K562 (cell line): Measurements from ENCODE around the gene XRCC5. TPM values are rescaled to one million over a fixed set of nuclear protein-coding genes. Genes with fewer than 3 reads are reported as not detected.

ENCODE experiments used
- ATAC-seq: fragments of 200-7000 bp; cut with Tn5 transposase; 3 replicates; pipeline ENCODE4 v1.9.1; 2020; ENCODE audit warnings: moderate library complexity
- BruUV-seq: library from RNA; stranded (reverse); fragments of 400-500 nt; replicated peaks from 2 replicates; lab custom pipeline; 2021; lab: Mats Ljungman, UMichigan
- CTCF ChIA-PET: fragments of 300-600 bp; formaldehyde crosslinking; extraction: SDS; loops from one replicate; lab custom pipeline; 2021; ENCODE audit warnings: low intra/inter-chr PET ratio; lab: Yijun Ruan, JAX
- POLR2A ChIA-PET: fragments of 300-600, 350-650 bp; sonication (Branson Sonifier 250); formaldehyde crosslinking; extraction: SDS; loops from one replicate; lab custom pipeline; 2021; ENCODE audit warnings: antibody characterized with exemption, inconsistent platforms; lab: Yijun Ruan, JAX
- DNase-seq, 4 experiments: peaks; one replicate each; pipeline versions ENCODE4 v3.0.0 to v3.0.0-alpha.2; 2011 to 2018; ENCODE audit warnings: low spot score in 3 of 4, mixed read lengths in 3 of 4; ENCODE audit errors: extremely low read depth in 1 of 4
- FAIRE-seq: peaks from 2 replicates; lab custom pipeline; 2011; peaks lifted over from hg19 to GRCh38; lab: Jason Lieb, UNC
- H2AFZ ChIP-seq: 2 replicates; pipeline ENCODE4 v1.6.0; 2011; ENCODE audit warnings: low read depth, low read length, control low read depth, inconsistent platforms
- H3K27ac ChIP-seq: fragments of 200-600 bp; 3 replicates; pipeline ENCODE4 v1.8.0; 2011; ENCODE audit warnings: low read depth, mild to moderate bottlenecking, control low read depth, inconsistent platforms, low read length, moderate library complexity, mixed read lengths; ENCODE audit errors: extremely low read depth
- H3K27me3 ChIP-seq, 2 experiments: fragments of 300-600 bp in 1 of 2; 2 replicates in 1 of 2; 3 replicates in 1 of 2; pipeline versions ENCODE4 v1.6.0 to v1.8.0; 2011; ENCODE audit warnings: inconsistent platforms in 2 of 2, low read length in 2 of 2, mild to moderate bottlenecking in 1 of 2, mixed read lengths in 1 of 2, moderate library complexity in 1 of 2; ENCODE audit not compliant: control insufficient read depth in 2 of 2, insufficient read depth in 2 of 2
- H3K36me3 ChIP-seq: fragments of 300-600 bp; 3 replicates; pipeline ENCODE4 v1.8.0; 2011; ENCODE audit warnings: mild to moderate bottlenecking, low read length, inconsistent platforms; ENCODE audit not compliant: control insufficient read depth, insufficient read depth
- H3K4me1 ChIP-seq, 2 experiments: fragments of 200-600 bp in 1 of 2; replicated peaks in 1 of 2; 2 replicates in 1 of 2; 3 replicates in 1 of 2; pipeline versions ENCODE4 v1.5.1 to v1.8.0; 2011; ENCODE audit warnings: inconsistent platforms in 2 of 2, low read length in 2 of 2, mild to moderate bottlenecking in 1 of 2, mixed read lengths in 1 of 2, moderate library complexity in 1 of 2; ENCODE audit not compliant: control insufficient read depth in 2 of 2, insufficient read depth in 2 of 2
- H3K4me2 ChIP-seq: 2 replicates; pipeline ENCODE4 v1.6.1; 2011; ENCODE audit warnings: low read length, control low read depth, inconsistent platforms, mixed read lengths; ENCODE audit not compliant: insufficient read depth
- H3K4me3 ChIP-seq: fragments of 200-600 bp; sonication (generic), shearing (Covaris generic); 2 replicates; pipeline ENCODE4 v1.5.1; 2016; ENCODE audit warnings: control low read depth, inconsistent platforms
- H3K79me2 ChIP-seq: fragments of 200-600 bp; 3 replicates; pipeline ENCODE4 v1.8.0; 2011; ENCODE audit warnings: low read length, inconsistent platforms; ENCODE audit not compliant: control insufficient read depth, insufficient read depth
- H3K9ac ChIP-seq, 2 experiments: 2 replicates each; pipeline versions ENCODE4 v1.6.0 to v1.6.1; 2011; ENCODE audit warnings: low read depth in 2 of 2, low read length in 2 of 2, control low read depth in 1 of 2, inconsistent platforms in 1 of 2, mild to moderate bottlenecking in 1 of 2, mixed read lengths in 1 of 2; ENCODE audit not compliant: insufficient read depth in 1 of 2
- H3K9me1 ChIP-seq: one replicate; pipeline ENCODE4 v1.6.0; 2011; ENCODE audit warnings: inconsistent platforms, mild to moderate bottlenecking, low read length, moderate library complexity; ENCODE audit not compliant: control insufficient read depth, insufficient read depth
- H3K9me3 ChIP-seq: replicated peaks from 2 replicates; pipeline ENCODE4 v1.5.1; 2011; ENCODE audit warnings: low read depth, low read length, inconsistent platforms; ENCODE audit not compliant: control insufficient read depth, insufficient read depth
- H4K20me1 ChIP-seq: replicated peaks from 2 replicates; pipeline ENCODE4 v1.6.1; 2011; ENCODE audit warnings: low read length, inconsistent platforms, mixed read lengths; ENCODE audit not compliant: control insufficient read depth, insufficient read depth
- HDAC1 ChIP-seq, 2 experiments: fragments of 450-650 bp; IDR thresholded peaks; 2 replicates each; pipeline ENCODE4 v1.6.1; 2016 to 2017; ENCODE audit warnings: inconsistent platforms in 1 of 2, mild to moderate bottlenecking in 1 of 2, moderate library complexity in 1 of 2
- NR3C1 ChIP-seq: sonication (generic); formaldehyde crosslinking; IDR thresholded peaks from 2 replicates; pipeline ENCODE4 v1.8.1; 2022; ENCODE audit warnings: missing genetic modification reagents
- SLC30A9 ChIP-seq: fragments of 250-450 bp; sonication (Bioruptor Pico); IDR thresholded peaks from 2 replicates; pipeline ENCODE4 v1.8.0; 2022; ENCODE audit warnings: mild to moderate bottlenecking, moderate library complexity
- ZNF12 ChIP-seq: sonication (generic); formaldehyde crosslinking; IDR thresholded peaks from 2 replicates; pipeline ENCODE4 v1.4.0; 2020; ENCODE audit warnings: mild to moderate bottlenecking, missing genetic modification reagents
- ZNF174 ChIP-seq: fragments of 250-450 bp; sonication (Bioruptor Pico); IDR thresholded peaks from 2 replicates; pipeline ENCODE4 v1.4.0; 2020; ENCODE audit warnings: mild to moderate bottlenecking
- ZNF324 ChIP-seq: fragments of 250-450 bp; sonication (Bioruptor Pico); IDR thresholded peaks from 2 replicates; pipeline ENCODE4 v1.4.0; 2020; ENCODE audit warnings: mild to moderate bottlenecking
- WGBS: fragments of 100-300 bp; shearing (Covaris generic); methylation state at CpG from one replicate; pipeline ENCODE4 v1.1.6; 2016; ENCODE audit warnings: low coverage, mixed read lengths; ENCODE audit not compliant: insufficient coverage; ENCODE audit errors: missing lambda C conversion rate; 5-methylcytosine and 5-hydroxymethylcytosine counted together
- in situ Hi-C: fragments of 300-500 bp; cut with MboI; formaldehyde crosslinking; loops from 4 replicates; pipeline ENCODE4 v1.15.0; 2018; ENCODE audit warnings: inconsistent platforms, mixed read lengths
- intact Hi-C: fragments of 100-400 bp; cut with micrococcal nuclease; formaldehyde crosslinking; loops from 2 replicates; pipeline ENCODE4 v1.14.2; 2022
- polyA plus RNA-seq, 8 experiments: library from polyadenylated mRNA; depleted of rRNA in 4 of 8; stranded (reverse) in 5 of 8; unstranded in 3 of 8; fragments of >200 nt; fragmentation: Nextera tagmentation in 2 of 8; fragmentation: Illumina TruSeq in 1 of 8; extraction: Ambion mirVana in 2 of 8; extraction: Trizol in 1 of 8; gene quantifications; 2 replicates each; pipeline versions ENCODE4 v1.2.1 to v1.2.3, GENCODE V29; 2011 to 2014; ENCODE audit warnings: inconsistent platforms in 1 of 8, missing spikeins in 1 of 8
- total RNA-seq, 7 experiments: library from RNA; depleted of rRNA in 6 of 7; stranded (reverse); fragments of >200 nt in 6 of 7; fragmentation: Illumina TruSeq in 2 of 7; extraction: Trizol in 2 of 7; gene quantifications; 2 replicates each; pipeline versions ENCODE4 v1.2.1 to v1.2.3, GENCODE V29; 2011 to 2021; ENCODE audit warnings: low replicate concordance in 1 of 7
- TF ChIP-seq, protein P1 (sequence below): conservative IDR thresholded peaks from 2 replicates; pipeline ENCODE4 v1.6.1; 2011; ENCODE audit warnings: low read depth, mild to moderate bottlenecking, low read length; ENCODE audit not compliant: control insufficient read depth

Gene XRCC5
- total and polyA plus RNA-seq, 9 of the 15 experiments (the other 6 are each of a cell fraction or from before 2014, with no cell fraction given): 168 to 551 (median 297) TPM

DNA sequence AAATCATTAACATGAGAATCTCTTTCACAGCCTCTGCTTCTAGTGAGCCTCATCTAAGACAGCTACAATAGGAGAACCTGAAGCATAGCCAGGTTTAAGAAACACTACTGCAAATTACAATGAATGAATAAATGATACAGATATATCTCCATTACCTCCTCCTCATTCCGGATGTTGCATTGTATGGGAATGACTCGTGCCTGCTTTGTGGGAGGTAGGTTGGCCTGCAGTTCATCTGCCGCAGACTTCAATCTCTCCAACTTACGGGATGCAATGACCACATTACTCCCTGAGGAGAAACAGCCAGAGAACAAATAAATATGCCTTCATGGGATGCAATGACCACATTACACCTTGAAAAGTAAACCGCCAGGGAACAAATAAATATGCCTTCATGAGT, 42.9 kb upstream of the XRCC5 start:
- intact Hi-C loops: no loop called here
- Histone ChIP-seq H3K9me3 (no peaks in the 10 kb centered on the region), H3K27ac (no peak overlapping the region), H3K4me2 (no peak overlapping the region), H3K79me2 (no peaks in the 10 kb centered on the region), H3K9me1 (no peaks in the 10 kb centered on the region), H2AFZ (no peak overlapping the region), H3K9ac (no peak overlapping the region), H3K27me3 (no peaks in the 10 kb centered on the region), H3K4me1 (no peaks in the 10 kb centered on the region), H3K4me3 (no peak overlapping the region), H3K36me3 (peaks cover 6% of the 10 kb centered on the region; the same call in 1 of the 3 replicates), H4K20me1 (no peaks in the 10 kb centered on the region)
- no peak for FAIRE-seq
- ChIA-PET POLR2A (no interaction called here), CTCF (no interaction called here)
- no peak for DNase-seq
- BruUV-seq: no TSS peak
- no peak for TF ChIP-seq HDAC1 (IDR thresholded peaks at IDR 0.05)
- no peak for TF ChIP-seq SLC30A9 (CRISPR knock-in tag)
- TF ChIP-seq ZNF174 (CRISPR knock-in tag): no peak
- no peak for TF ChIP-seq ZNF12 (CRISPR knock-in tag)
- TF ChIP-seq NR3C1 (CRISPR knock-in tag): no peak
- no peak for TF ChIP-seq ZNF324 (CRISPR knock-in tag)
- TF ChIP-seq, protein P1, sequence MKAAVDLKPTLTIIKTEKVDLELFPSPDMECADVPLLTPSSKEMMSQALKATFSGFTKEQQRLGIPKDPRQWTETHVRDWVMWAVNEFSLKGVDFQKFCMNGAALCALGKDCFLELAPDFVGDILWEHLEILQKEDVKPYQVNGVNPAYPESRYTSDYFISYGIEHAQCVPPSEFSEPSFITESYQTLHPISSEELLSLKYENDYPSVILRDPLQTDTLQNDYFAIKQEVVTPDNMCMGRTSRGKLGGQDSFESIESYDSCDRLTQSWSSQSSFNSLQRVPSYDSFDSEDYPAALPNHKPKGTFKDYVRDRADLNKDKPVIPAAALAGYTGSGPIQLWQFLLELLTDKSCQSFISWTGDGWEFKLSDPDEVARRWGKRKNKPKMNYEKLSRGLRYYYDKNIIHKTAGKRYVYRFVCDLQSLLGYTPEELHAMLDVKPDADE: no peak
- in situ Hi-C loops: no loop called here
- WGBS: 40% methylated on average over 5 of the region's 5 CpGs
- no peak for ATAC-seq
